DMS 273 treated with DMSO at 0.1 percent for 48 hours (cell line): ENCODE data around the gene SNAPC5.
"Not testable (repeated sequence)": the region's sequence is repeated elsewhere in the genome, so short reads cannot be mapped to it uniquely, and the experiment has no call there.

Experiments
- DNase-seq: peaks from one replicate; lab custom pipeline; 2025; lab: John Stamatoyannopoulos, UW

Gene SNAPC5

GRCh38 chr15:66497502-66498455 is at the start of gene SNAPC5:
SNAPC5 (minus strand) TSS chr15:66497762; CDS start chr15:66497731, 31 bp downstream.
- DNase-seq, result peak; percentile 78

DNA sequence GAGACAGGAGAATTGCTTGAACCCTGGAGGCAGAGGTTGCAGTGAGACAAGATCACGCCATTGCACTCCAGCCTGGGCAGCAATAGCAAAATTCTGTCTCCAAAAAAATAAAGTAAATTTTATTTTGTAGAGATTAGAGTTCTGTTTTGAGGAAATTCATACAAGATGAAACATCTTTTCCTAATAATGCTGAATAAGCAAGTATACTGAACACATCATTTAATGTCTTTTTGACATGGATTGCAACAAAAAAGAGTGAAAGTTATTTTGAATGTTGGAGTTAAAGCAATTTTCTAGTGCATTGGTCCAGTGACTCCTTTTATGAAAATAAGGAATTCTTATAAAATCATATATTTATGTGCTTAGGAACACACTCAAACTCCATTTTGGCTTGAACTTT is 47.7 kb upstream of the SNAPC5 start:
- DNase-seq, result no peak

- DNase-seq, result no peak
Measured at GRCh38 chr15:66542896-66543295, 45.3 kb upstream of the SNAPC5 start.

- DNase-seq, result no peak
Measured at GRCh38 chr15:66535056-66535455, 37.5 kb upstream of the SNAPC5 start.

- no peak for DNase-seq
Measured at GRCh38 chr15:66524838-66525237, 27.3 kb upstream of the SNAPC5 start.

DNA sequence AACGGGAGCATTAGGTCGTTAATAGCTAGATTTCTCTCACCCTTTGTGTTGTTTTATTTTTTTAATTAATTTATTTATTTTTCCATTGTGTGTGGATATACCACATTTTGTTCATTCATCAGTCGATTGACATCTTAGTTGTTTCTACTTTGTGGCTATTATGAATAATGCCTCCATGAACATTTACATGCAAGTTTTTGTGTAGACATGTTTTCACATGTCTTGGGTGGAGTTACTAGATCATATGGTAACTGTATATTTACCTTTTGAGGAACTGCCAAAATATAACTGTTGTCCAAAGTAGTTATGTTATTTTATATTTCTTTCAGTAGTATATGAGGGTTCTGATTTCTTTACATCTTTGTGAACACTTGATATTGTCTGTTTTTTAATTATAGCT is 26.4 kb upstream of the SNAPC5 start:
- DNase-seq, result no peak

DNA sequence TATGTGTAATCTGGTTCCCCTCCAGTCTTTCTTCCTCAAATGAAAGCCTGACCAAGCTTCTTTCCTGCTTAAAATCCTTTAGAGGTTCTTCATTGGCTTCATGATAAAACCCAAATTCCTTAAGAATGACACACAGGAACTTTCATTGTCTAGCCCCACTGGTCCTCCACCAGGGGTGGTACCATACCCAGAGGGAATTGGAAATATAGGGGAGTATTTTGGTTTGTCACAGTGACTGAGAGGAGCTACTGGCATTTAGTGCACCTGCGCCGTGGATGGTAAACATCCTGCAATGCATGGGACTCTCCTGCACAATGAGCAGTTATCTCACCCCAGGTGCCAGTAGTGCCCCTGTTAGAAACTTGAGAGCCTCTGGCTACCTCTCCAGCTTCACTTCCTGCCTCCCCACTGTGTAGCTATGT is 18.4 kb upstream of the SNAPC5 start:
- DNase-seq, result no peak

DNA sequence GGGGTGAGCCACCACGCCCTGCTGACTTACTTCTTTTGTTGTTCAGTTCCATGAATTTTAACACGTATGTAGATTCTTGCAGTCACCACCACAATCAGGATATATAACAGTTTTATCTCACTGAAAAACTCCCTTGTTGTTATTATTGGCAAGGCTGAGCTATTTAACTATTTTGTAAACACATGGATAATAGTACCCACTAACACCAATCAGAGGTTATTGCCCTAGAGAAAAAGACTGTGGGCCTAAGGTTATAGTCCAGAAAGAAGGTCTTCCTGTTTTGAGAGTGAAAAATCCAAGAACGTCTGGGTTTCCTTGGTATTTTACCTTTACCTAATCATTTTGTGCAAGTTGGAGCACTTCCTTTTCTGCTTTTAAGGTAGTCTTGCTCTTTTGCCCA is 17.0 kb upstream of the SNAPC5 start:
- DNase-seq, result no peak

GRCh38 chr15:66508293-66508883 is 10.8 kb upstream of the SNAPC5 start:
- no peak for DNase-seq

DNA sequence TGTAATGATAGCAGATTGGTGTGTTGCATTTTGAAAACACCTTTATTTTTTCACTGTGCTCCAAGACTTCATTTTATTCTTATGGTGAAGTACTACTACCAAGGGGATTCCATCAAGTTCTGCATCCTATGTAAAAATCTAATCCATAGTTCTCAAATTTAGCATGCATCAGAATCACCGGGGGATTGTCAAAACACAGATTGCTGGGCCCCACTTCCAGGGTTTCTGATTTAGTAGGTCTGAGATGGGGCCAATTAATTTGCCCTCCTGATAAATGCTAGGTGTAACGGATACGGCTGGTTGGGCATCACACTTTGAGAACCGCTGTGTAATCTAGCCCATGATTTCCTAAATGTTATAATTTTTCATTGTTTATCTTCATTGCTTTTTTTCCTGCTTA is 8.3 kb upstream of the SNAPC5 start:
- no peak for DNase-seq

DNA sequence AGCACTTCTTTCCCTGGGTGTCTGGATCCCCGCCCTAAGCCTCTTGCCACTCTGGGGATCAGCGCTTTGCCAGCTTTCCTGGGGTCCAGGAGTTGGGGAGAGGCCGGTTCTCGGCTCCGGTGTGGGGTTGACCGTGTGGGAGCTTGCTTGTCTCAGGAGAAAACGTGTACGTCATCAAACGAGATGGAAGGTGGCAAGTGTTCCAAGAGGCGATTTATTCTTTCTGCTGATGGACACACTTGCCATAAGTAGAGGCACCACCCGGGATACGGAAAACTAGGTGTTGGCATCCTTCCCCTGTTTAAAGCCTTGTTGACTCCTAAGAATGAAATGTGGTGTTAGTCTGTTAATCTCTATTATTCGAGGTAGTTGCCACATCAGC is 7.9 kb upstream of the SNAPC5 start:
- no peak for DNase-seq

GRCh38 chr15:66504563-66505429 is 7.2 kb upstream of the SNAPC5 start, which contains the start of the genes RPL4 and ZWILCH:
RPL4 (minus strand) TSS chr15:66504855; CDS start chr15:66504790, 65 bp downstream.
ZWILCH (plus strand) TSS chr15:66505326; CDS start chr15:66505339, 13 bp downstream.
- DNase-seq, result peak; percentile 70

GRCh38 chr15:66503780-66504562 is 6.4 kb upstream of the SNAPC5 start:
- DNase-seq, result no peak

- not testable (repeated sequence) for DNase-seq
Measured at GRCh38 chr15:66503041-66503648, 5.6 kb upstream of the SNAPC5 start.

- DNase-seq, result no peak
Measured at GRCh38 chr15:66502491-66502890, 4.9 kb upstream of the SNAPC5 start.

DNA sequence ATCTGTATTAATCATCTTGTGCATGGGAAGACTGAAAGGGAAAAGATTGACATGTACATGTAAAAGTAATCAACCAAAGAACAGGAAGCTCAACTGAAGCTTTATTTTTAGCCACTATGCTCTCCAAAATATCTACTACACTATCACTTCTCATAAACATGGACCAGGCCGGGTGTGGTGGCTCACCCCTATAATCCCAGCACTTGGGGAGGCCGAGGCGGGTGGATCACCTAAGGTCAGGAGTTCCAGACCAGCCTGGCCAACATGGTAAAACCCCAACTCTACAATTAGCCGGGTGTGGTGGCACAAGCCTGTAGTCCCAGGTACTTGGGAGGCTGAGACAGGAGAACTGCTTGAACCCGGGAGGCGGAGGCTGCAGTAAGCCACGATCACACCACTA is 2.8 kb upstream of the SNAPC5 start:
- DNase-seq, result not testable (repeated sequence)

- peak; percentile 24 for DNase-seq
Measured at GRCh38 chr15:66498501-66499386, 1.2 kb upstream of the SNAPC5 start.

GRCh38 chr15:66496951-66497501 is 536 bp downstream of the SNAPC5 start:
- DNase-seq, result no peak

GRCh38 chr15:66494262-66494661 is 3.3 kb downstream of the SNAPC5 start:
- no peak for DNase-seq

DNA sequence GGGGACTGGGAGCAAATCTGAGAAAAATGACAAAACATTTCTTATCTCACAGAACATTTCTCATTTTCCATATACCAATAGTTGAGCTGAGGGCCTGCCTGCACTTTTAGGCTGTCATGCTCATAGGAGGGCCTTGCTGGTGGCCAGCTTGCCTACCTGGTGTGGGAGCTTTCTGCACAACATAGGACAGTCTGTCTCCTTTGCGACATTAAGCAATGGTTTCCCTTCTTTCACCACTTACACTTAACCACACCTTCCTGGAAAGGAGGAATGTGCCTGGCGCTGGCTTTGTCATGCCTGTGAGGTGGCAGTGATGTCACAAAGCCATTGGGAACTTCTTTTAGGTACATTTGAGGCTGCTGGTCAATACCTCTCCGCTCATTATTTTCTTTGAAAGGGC is 5.7 kb downstream of the SNAPC5 start:
- no peak for DNase-seq
